GM19395 (cell line): ENCODE results near the gene EML3.
"Not testable (repeated sequence)": the region's sequence is repeated elsewhere in the genome, so short reads cannot be mapped to it uniquely, and the experiment has no call there.

Source experiments
- ATAC-seq: cut with Tn5 transposase; IDR thresholded peaks from one replicate; pipeline ENCODE4 v1.9.1; 2021; ENCODE audit warnings: mild to moderate bottlenecking, moderate library complexity; ENCODE audit not compliant: unreplicated experiment

The EML3 gene

DNA sequence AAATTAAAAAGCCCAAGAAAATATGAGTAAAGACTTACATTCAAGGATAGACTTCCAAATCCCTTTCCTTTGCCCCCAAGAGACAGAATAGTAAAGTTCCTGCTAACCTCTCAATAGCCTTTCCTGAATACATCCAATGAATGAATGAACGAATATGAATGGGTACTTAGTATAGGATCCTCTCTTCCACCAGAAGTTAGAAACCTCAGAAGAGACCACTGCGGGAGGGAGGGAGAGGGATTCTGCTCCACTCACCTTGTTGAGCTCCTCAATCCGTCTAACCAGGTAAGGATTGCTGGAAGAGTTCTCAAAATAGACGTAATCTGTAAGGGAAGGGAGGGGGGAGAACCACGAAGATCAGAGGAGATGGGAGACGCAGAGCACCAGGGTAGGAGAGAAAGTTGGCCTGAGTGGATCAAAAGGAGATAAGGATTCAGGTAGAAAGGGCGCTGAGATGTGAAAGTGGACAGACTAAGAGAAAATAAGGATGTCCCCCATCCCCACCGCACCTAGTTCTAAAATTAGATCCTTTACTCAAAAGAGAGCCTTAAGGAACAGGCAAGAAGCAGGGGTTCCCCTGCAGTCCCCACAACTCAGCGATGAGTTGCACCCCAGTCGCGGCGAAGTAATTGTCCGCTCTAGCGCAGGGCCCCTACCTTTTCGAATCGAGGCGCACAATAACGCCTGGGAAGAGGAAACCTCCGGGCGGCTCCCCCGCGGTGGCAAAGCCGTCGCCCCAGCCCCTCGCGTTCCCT, 12.0 kb downstream of the EML3 start:
- no peak for ATAC-seq

DNA sequence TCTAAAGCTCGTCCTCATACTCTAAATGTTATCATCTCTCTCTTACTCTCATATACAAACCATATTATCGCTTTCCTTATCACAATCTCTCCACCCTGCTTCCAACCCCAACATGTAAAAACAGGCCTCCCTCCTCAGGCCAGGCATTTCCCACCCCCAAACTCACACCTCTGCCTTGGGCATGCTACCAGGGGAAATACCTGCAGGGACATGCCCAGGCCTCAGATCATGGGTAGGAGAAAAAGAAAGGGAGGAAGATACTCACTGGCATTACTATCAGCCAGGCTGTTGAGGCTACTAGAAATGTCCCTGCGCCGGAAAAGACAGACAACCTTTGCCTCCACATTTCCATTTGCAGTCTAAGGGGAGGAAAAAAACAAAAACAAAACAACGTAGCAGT, 12.7 kb downstream of the EML3 start:
- ATAC-seq: no peak

DNA sequence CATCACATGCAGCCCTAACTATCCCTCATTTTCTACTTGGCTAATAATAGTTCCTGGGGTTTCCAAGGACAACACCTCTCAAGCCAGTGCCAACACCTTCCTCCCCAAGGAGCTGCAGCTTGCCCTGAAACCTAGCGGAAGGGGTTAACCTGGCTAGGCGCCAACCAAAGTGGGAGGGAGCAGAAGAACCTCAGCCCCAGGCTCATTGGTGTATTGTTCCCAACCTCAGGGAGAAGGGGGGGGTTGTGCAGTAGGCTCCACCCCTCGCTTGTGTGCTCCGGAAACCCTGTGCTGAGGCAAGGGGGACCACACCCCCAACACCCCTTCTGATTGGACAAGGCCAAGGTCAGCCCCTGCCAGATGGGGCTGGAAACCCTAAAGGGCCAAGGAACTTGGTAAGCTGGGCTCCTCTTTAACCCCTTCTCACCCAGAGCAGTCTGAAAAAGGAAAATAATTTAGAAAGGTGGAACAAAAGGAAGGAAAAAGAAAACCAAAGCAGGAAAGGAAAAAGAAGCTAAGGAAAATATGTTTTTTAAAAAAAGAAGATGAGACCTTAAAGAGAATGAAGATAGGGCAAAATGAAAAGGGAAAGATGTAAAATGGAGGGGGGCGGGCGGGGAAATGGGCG, 13.4 kb downstream of the EML3 start:
- ATAC-seq: peak; percentile 60

DNA sequence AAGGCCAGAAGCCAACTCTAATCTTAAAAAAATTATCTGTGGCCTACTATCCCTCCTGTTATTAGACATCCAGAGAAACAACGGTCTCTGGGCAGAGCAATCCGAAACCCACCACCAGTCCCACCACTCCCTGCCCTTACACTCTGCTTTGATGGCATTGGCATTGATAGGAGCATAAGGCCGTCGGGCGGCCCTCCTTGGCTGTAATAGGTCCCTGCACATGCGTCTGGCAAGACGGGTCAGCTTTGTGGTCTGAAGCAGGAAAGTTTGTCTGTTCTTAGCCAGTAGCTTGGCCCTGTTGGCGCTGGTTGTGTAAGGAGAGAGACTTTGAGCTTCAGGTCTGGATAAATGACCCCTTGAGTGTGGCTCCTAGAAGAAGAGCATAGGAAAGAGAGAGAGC, 17.5 kb downstream of the EML3 start:
- no peak for ATAC-seq

DNA sequence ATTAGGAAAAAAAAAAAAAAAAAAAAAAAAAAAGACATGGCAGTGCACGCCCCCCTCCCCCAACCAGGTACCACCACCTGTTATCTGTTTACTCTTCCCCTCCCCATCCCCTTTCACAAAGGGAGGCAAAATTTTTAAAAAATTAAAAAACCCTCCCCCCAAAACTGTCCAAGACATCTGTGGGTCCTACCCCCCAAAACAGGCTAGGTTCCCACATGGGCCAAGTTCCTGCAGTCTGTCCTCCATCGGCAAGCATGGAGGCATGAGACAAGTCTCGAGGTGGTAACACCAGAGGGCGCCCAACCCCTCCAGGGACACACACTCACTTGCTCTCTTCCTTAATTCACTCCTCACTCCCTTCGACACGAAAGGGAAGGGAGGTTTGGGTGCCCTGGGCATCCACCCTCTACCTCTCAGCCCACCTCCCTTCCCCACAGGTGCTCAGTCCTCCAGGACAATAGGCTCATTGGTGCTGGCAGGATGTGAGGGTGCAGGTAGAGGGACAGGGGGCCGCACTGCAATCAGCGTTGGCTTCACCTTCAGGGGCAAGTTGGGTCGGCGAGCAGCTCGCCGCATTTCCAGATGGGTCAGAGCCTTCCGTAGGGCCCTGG, 19.0 kb downstream of the EML3 start:
- ATAC-seq: no peak

DNA sequence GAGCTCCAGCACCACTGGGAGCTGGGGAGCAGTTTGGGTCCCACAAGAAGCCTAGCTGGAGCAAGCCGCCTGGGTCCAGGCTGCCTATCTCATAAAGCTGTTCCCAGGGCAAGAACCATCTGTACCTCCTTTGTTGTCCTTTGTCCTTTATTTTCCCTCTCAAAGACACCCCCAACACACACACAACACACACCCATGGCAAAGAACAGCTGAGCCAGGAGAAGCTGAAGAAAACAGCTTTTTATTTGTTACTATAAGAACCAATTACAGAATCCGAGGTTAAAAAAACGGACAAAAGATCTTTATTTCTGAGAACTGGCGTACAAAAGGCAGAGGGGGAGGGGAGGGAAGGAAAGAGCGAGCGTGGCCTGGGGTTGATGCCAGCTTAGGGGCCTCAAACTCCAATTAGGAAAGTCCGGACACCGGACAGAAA, 19.6 kb downstream of the EML3 start:
- no peak for ATAC-seq

DNA sequence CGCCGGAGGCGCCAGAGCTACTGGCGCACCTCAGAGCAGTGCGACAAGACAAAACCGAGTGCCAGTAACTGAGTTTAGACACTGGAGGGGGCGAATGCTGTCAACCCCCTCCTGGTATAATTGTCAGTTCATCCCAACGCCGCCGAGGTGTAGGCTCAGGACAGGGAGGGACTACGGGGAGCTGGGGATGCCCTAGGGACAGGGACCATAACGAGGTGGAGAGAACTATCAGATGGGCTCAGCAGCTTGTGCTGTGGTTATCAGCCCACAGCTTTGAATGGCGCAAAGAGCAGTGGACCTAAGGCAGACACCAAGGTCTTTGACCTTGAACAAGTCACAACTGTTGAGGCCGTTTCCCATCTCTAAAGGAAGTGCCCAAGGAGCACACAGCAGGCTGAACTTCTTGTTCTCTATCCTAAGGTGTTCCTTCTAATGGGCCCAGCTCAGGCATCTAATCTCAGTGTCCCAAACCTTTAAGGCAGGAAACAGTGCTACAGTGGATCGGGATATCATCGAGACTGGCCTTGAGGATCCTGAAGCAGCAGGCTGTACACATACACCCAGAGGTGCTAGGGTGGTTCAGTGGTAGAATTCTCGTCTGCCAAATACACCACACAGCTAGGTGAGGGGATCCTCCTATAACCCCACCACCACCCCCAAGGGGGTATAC, 20.3 kb downstream of the EML3 start:
- ATAC-seq: no peak

DNA sequence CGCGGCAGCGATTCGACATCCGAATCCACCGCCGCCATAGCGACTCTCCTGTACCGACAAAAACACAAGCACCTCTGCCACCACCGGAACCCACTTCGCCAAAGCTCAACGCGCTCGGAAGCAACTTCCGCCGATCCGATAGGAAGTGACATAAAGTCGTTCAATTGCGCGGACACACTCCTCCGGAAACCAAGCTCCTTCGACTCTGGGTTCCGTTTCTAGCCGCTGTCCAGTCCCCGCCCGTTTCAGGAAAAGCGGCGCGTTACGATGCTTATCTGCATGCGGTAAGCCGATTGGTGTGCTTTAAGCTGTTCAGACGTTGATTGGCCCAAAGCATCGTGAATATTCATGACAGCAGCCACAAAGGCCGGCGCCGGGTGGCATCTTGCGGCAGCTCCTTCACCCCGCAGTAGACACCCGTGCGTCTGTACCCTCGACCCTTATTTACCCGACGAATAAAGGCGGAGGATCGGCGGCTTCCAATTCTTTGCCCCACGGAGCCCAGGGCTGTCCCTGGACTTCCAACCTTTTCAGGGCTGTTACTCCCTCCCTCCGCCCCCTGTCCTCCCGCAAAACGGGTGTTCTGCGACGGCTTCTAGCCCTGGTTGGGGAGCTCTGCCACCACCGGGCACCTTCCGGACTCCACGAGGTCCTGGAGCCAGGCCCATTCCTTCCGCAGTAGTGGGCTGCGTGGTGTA, 21.0 kb downstream of the EML3 start, which contains the start of gene TUT1:
TSS of gene TUT1 (minus strand) at position 76 of the 698 bp plus-strand sequence. CDS start at position 38, 38 bp downstream.
- peak; percentile 87 for ATAC-seq

DNA sequence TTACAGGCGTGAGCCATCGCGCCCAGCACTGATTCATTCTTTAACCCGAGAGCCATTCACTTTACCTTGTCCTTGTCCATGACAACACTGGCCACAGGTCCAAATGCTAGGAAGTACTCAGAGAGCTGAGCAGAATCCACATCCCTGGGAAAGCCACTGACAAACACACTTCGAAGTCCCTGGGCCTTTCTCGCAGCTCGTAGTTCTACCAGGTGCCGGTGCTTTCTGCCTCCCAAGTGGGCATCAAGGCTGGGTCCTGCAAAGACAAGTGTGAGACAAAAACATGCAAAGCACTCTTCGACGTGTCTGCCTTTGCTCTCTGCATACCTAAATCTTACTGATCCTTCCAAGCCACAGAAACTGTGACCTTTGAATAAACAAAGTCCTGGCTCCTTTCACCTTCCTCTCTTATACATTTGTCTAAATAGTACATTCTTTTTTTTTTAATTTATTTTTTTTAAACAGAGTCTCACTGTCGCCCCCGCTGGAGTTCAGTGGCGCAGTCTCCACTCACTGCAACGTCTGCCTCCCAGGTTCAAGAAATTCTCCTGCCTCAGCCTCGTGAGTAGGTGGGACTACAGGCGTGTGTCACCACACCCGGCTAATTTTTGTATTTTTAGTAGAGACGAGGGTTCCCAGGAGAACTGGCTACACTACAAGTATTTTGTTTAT, 23.5 kb downstream of the EML3 start:
- no peak for ATAC-seq

DNA sequence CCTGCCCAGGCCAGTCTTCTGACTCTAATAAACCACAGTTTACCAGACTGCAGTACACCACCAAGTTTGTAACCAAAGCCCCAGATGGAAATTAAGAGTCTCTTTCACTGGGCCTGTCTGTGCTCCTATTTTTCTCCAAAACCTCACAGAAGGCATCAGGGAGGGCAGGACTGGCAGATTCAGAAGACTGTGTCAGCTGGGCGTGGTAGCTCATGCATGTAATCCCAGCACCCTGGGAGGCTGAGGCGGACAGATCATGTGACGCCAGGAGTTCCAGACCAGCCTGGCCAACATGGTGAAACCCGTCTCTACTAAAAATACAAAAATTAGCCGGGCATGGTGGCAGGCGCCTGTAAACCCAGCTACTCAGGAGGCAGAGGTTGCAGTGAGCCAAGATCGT, 27.2 kb downstream of the EML3 start:
- ATAC-seq: not testable (repeated sequence)

DNA sequence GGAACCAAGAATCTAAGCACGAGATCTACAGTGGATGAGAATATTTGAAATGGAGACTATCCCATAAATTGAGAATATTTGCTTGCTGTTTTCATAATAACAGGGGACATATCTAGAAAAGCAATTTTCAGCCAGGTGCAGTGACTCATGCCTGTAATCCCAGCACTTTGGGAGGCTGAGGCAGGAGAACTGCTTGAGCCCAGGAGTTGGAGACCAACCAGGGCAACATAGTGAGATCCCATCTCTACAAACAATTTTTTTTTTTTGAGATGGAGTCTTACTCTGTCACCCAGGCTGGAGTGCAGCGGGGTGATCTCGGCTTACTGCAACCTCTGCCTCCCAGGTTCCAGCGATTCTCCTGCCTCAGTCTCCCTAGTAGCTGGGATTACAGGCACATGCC, 30.8 kb downstream of the EML3 start:
- not testable (repeated sequence) for ATAC-seq

DNA sequence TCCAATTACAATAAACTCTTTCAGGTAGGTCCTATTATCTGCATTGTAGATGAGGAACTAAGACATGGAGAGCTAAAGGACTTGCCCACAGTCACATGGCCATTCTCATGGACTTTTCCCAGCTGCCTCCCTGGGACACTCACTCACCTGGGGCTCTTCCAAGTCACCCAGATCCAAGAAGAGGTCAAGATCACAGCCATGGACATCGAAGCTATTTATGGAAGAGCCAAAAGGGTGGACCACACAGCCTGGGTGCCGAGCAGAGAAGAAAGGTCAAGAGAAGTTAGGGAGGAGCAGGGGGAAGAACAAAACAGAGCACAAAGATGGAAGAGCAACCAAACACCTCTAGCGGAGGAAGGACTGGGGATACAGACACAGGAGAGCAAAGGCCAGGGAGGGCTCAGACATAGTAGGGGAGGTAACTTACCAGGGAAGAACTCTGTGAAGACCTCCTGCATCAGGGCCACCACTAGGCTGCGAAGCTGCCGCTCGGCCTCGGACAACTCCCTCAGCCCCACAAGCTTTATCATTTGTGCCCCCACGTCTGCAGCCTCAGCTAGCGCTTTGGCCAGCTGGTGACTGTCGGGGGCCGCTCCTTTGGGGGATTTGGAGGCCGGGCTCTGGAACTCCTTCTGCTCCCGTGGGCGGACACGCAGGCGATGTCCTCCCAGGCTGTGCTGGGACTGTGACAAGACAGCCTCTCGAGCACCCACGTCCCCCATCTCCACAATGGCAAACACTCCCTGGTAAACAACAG, 31.4 kb downstream of the EML3 start:
- ATAC-seq: no peak

DNA sequence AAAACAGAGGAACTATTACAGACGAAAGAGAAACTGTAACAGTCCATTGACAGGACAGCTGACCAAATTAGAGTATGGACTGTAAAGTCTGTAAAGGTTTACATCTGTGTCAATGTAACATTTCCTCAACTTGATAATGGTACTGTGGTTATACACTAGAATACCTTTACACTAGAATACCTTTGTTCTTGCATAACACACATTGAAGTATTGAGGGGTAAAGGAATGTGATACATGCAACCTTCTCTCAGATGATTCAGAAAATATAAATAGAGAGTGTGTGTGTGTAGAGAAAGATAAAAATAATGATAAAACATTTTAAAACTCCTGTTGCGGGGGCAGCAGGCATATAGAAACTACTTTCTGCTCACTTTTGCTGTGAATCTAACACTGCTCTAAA, 33.3 kb downstream of the EML3 start:
- no peak for ATAC-seq

DNA sequence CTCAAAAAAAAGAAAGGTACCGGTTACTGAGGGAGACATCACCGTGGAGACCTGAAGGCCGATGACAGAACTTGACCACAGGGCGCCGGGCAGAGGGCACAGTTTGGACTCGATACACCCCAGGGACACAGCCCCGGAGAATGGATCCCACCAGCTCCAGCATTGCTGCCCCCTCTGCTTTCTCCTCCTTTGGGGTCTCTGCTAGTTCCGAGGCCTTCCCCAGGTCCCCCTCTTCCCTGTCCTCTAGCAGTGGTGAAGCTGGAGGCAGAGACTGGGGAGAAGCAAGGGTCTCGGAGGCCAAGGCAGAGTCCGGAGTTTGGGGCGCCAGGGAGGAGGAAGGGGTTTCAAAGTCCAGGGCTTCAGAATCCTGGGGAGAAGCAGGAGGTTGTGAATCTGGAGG, 34.0 kb downstream of the EML3 start:
- no peak for ATAC-seq

DNA sequence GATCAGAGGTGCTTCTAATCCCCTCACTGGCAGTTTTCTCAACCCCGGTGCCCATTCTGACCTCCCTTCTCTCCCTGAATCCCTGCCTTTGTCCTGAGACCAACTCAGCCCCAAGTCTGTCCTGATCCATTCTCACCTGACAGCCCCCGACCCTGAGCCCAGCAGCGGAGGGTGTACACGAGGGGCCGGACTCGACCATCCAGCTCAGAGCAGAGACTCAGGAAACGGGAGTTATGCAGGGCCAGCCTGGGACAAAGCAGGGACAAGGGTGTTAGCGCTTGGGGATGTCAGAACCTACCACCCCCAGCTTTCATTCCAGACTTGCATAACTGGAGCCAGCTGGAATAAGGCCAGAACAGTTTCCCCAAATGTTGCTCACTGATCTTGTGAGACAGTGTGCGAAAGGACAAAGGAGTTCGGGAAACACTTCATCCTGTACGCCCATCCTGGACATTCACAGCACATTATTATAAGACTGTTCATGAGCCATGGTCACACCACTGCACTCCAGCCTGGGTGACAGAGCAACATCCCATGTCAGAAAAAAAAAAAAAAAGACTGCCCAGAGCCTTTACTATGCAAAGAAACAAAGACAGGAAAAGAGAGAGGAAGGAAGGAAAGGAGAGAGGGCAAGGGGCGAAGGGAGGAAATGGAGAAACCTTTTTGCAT, 35.4 kb downstream of the EML3 start:
- ATAC-seq: no peak

DNA sequence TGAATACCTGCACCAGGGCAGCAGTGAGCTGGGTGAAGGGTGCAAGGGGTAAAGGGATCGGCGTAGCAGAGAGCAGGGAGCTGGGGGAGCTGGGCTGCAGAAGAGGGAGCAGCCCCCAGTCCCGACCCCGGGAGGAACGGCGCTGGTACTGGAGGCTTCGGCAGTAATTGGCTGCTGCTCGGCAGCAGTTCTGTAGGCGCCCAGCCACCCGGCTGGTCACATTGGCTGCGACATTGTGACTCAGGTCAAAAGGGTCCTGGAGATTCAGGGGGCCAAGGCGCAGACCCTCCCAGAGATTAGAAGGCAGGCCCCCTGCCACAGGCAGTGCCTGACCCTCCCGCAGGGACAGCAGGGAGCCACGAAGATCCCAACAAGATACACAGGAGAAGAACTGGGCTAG, 36.7 kb downstream of the EML3 start:
- ATAC-seq: no peak

DNA sequence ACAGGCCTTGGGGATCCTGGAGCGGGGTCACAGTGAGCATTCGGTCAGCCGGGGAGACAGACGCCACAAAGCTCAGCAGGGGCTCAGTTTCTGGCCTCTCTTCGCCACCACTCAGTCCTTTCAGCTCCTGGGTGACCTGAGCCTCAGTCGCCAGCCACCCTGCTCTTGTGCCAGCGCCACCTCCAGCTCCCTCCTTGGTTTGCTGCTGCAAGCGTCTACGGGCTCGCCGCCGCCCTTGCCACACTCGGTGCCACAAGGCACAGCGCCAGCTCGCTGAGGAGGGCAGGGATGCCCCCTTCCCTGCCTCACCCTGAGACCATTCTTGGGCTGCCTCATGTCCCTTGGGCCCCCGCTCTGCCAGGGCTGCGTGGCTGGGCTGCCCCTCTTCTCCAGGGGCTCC, 37.4 kb downstream of the EML3 start:
- ATAC-seq: no peak

DNA sequence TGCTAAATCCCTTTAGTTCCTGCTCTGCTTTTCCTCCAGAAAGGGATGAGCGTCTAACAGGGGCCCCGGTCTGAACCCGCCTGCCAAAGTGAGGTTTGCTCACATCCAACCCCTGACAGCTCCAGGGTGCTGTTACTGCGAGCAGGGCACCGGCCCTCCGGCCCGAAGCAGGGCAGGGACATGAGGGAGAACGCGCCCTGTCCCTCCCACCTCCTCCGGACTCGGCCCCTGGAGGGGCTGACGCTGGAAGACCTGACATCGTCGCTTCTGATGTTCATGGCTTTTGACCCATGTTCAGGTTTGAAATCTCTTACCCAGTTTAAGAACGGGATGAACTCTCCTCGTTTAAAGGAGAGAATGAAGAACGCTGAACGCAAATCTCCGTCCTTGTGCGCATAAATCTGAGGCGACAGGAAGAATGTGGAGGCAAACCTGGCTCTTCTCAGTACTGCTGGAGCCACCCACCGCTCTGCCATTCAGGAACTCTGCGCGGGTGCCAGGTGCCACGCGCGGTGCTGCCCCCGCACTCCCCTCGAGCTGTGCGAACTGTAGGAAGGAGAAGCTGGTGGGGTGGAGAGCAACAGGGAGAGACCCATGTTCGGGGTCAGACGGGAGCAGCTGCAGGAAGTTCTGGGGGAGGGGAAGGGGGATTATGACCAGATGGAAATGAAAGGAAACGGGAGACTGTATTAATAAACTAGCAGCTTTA, 38.1 kb downstream of the EML3 start:
- ATAC-seq: peak; percentile 29
